ENCODE measurements around the gene IFIT2.
"Not testable (repeated sequence)": the region's sequence is repeated elsewhere in the genome, so short reads cannot be mapped to it uniquely, and the experiment has no call there.

The IFIT2 gene

DNA sequence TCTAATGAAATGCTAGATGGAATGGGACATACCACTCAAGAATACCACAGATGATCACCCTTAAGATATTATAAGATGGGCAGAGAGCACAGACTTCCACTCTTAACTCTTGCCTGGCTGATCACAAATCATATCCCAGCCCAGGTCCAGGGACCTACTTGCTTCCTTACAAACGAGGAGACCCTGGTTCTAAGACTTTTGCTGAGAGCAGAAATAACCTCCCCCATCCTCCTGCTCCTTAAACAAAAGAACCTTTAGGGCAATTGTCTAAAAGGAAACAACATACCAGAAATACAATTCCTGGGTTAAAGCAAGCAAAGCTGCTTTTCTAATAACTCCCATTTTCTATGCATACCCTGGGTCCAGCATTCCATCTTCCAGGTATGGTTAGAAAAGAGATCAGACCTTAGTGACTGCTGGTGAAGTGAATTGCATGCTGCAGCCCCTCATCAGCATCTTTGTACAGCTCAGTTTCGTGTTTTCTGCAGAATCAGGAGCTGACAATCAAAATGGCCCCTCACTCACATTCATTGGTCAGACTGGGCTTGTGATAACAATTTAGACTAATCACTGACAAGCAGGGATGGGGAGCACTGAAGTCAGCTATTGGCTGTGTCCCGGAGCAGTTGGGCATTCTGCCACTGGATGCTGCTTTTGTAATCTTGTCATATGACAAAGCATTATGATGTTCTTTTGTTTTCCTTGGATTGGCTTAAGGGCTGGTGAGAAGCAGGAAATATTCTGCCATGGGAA is 40.5 kb downstream of the IFIT2 start:
- no peak for DNase-seq (ENCODE audit: low spot score)

DNA sequence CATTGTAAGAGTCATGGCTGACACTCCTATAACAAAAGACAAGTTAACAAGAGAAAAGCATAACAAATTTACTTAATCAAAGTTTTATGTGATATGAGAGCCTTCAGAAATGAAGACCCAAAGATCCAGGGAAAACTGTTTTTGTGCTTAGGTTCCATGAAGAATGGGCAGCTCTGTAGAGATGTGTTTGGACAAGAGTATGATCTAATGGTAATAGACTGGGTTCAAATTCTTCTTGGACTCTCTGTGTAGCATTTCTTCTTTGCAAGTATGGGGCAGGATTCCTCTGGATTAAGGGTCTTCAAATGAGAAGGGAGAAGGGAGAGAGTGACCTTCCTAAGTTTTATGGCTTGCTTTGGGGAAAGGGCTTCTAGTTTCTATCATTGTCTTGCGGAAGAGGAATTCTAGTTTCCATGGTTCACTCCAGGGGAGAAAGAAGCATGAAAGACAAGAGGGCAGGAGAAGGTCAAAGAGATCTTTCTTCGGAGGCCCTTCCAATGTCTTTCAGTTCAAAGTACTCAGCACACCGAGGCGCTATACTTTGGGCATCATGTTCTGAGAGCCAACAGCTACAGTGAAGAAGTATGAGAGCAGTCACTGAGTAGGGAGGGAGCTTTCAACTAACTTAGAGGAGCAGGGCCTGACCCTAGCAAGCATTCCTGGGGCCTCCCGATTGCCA is 41.4 kb downstream of the IFIT2 start:
- DNase-seq (ENCODE audit: low spot score) = no peak

DNA sequence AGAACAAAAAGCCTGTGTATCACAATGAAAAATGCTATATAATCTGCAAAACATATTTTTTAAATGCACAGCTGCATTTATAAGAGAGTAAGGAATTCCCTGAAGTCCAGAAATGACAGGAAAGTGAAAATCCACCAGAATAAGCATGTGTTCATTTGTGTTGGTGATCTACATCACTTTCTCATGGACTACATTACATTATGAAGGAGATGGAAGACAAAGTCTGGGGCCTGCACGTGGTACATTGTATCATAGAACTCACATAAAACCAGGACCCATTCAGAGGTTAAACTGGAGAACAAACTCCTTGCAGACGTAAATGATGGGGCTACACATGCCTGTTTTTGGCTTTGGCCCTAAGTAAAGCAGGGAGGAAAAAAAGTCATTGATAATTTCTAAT is 42.3 kb downstream of the IFIT2 start:
- DNase-seq (ENCODE audit: low spot score) = no peak

DNA sequence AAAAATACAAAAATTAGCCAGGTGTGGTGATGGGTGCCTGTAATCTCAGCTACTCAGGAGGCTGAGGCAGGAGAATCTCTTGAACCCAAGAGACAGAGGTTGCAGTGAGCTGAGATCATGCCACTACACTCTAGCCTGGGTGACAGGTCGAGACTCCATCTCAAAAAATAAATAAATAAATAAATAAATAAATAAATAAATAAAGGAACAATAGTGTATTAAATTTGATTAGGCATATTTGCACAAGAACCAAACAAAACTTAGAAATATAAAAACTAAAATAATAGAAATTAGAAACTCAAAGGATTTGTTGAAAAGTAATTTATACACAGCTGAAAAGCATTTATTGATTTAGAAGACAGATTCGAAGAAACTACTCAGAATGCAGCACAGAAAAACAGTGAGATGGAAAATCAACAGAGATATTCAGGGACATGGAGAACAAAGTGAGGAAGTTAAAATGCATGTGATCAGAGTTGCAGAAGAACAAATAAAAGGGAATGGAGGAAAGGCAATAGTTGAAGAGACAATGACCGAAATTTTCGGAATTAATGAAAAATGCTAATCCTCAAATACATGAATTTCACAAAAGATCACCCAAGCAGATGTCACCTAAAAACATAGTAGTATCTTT is 43.6 kb downstream of the IFIT2 start:
- DNase-seq (ENCODE audit: low spot score) = no peak

DNA sequence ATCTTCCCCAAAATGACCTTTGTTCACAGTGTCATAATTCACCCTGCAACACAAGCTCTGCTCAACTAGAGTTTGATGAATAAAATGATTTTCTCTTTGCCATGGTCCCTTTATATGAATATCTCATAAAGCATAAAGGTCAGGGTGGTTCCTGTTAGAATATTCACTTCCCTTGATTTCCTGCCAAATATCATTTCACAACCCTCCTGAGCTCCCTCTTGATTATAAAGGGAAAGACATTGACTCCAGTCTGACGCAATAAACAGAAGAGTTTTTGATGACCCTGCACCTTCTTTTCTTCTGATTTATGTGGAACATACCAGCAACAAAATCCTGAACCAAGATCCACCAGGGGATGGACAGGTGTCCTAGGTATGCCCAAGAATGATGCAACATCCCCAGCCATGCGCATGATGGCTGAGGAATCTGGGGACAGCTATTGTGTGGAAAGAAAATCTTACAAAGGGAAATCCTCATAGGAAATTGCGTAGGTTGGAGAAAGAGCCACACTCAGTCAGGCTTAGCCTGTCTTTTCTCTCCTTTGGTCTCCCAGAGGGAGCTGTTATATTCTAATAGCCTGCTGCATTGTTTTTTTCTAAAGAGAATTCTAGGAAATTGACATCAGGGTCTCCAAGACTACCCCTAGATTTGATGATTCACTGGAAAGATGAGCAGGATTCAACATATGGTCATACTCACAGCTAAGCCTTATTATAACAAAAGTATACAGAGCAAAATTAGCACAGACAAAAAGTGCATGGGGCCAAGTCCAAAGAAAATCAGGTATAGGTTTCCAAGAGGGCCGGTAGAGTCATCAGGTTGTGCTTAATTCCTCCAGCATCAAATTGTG is 44.8 kb downstream of the IFIT2 start:
- DNase-seq (ENCODE audit: low spot score) = no peak

- DNase-seq (ENCODE audit: low spot score) = no peak
These were observed 46.0 kb downstream of the IFIT2 start for GRCh38 chr10:89347701-89348457.

DNA sequence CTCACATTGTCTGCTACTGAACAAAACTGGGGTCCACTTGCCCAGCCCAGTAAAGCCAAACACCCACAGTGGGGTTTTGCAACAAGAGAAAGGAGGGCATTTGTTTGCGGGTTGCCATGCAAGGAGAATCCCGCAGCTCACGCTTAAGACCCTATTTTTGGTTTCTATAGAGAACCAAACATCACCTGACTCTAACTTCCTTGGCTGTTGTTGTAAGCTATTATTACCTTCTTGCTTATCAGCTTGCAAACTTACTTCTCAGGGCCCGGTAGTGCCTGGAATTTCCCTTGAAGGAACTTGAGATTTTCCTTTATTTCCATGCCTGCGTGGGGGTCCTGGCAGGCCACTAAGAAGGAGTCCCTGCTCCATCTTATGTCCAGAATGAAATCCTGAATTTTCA is 46.6 kb downstream of the IFIT2 start:
- no peak for DNase-seq (ENCODE audit: low spot score)

- DNase-seq (ENCODE audit: low spot score) = no peak
These were observed 47.1 kb downstream of the IFIT2 start for GRCh38 chr10:89348975-89349374.

DNA sequence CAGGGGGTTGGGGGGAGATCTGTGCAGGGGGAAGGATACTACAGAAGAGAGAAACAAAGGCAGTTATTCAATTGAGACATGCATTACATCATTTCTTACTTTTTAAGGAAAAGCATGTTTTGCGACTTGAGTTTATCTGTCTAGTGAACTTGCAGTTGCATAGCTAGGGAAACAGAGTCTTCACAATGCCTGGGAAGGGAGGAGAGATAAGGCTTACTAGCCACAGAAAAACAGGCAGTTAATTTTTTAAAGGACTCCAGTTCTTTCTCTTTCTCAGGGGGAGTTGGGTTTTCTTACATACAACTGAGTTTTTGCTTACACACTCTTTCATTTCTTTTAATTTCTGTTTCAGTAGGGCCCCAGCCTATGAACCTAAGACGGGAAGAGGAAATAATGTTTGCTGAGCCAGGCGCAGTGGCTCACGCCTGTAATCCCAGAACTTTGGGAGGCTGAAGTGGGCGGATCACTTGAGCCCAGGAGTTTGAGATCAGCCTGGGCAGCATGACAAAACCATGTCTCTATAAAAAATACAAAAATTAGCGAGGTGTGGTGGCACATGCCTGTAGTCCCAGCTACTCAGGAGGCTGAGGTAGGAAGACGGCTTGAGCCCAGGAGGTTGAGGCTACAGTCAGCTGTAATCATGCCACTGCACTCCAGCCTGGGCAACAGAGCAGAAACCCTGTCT is 48.9 kb downstream of the IFIT2 start:
- DNase-seq (ENCODE audit: low spot score) = not testable (repeated sequence)

- DNase-seq (ENCODE audit: low spot score) = no peak
These were observed 49.5 kb downstream of the IFIT2 start for GRCh38 chr10:89351412-89351779.

DNA sequence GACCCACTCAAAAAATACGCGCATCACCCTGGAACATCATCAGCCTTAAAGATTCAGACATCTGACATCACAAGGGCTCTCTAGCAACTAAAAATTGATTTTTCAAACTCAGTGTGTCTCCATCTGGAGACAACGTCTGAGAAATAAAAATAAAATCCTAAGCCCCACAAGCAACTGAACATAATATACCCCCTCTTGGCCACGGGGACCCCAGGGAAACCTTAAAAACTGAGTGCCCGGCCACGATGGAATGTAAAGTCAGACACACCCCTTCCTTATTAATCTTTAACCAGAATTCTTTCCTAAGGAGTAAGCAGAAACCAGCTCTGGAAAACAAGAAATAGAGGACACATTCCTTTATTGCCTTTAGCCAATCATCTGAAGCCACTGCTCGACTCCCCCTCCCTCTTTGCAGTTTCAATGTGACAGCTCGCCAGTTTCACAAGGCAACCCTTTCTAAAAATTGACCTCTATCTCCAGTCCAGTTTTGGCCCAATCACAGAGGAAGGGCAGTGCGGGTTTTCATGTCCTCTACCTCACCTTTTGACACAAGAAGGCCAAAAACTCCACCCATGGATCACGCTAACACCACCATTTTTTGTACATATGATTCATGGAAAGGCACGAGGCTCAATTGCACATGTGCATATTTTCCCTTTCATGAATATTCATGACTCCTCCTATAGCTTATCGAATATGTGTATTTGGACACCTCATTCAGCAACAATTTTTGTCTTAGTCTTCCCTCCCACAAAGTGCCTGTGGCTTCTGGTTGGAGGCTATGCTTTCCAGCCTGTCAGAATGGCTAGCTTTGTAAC is 50.1 kb downstream of the IFIT2 start:
- no peak for DNase-seq (ENCODE audit: low spot score)

GRCh38 chr10:89352802-89353201 is 51.0 kb downstream of the IFIT2 start:
- DNase-seq (ENCODE audit: low spot score) = peak; percentile 32

- DNase-seq (ENCODE audit: low spot score) = no peak
These were observed 53.6 kb downstream of the IFIT2 start for GRCh38 chr10:89355394-89355931.

DNA sequence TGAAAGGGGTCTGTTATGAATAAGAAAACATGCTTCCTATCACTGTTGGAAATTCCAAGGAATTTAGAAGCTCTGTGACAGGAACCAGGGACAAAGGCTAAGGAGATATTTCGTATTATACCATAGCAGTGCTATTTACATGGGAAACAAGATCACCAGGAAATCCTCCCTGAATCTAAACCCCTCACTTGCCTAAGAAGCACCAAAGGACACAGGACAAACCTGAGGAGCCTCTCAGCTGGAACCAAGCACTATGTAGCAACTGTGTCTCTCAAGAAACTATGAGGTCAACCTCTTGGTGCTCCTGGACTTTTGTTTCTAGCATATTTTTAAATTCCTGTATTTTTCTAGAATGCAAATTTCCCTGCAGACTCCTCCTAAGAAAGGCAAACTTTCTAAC is 55.2 kb downstream of the IFIT2 start:
- no peak for DNase-seq (ENCODE audit: low spot score)

DNA sequence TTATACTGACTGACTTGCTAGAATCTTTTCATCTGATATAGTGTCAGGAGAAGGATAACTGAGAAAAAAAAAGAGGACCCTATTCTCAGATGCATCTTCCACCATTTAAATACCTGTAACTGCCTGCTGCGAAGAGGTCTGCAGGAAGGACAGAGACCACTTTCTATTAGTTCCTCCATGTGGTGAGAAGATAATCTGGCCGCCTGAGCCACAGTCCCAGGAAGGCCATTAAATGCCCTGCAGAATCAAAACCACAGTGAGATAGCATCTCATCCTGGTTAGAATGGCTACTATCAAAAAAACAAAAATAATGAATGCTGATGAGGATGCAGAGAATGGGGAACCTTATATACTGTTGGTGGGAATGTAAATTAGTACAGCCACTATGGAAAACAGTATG is 56.1 kb downstream of the IFIT2 start:
- DNase-seq (ENCODE audit: low spot score) = no peak
